MCF 10A (cell line): Measurements from ENCODE around the gene RHOA. TPM values are rescaled to one million over a fixed set of nuclear protein-coding genes. Genes with fewer than 3 reads are reported as not detected.

Source experiments
- BruUV-seq: library from RNA; stranded (reverse); fragments of 400-500 nt; replicated peaks from 2 replicates; lab custom pipeline; 2021; lab: Mats Ljungman, UMichigan
- CTCF ChIA-PET: fragments of 300-600 bp; sonication (Branson Sonifier 250); formaldehyde crosslinking; extraction: SDS; loops from one replicate; lab custom pipeline; 2021; ENCODE audit warnings: antibody characterized with exemption, inconsistent platforms; lab: Yijun Ruan, JAX
- POLR2A ChIA-PET: fragments of 300-600, 350-650 bp; sonication (Branson Sonifier 250); formaldehyde crosslinking; extraction: SDS; loops from one replicate; lab custom pipeline; 2020; ENCODE audit warnings: antibody characterized with exemption, inconsistent platforms; lab: Yijun Ruan, JAX
- DNase-seq: peaks from one replicate; pipeline ENCODE4 v3.0.0-alpha.2; 2018; ENCODE audit not compliant: unreplicated experiment
- H3K27ac Mint-ChIP-seq: one replicate; pipeline ENCODE4 v1.8.0; 2022; ENCODE audit warnings: mild to moderate bottlenecking, low read depth, mixed read lengths; ENCODE audit not compliant: unreplicated experiment
- H3K27me3 Mint-ChIP-seq: one replicate; pipeline ENCODE4 v1.8.0; 2022; ENCODE audit warnings: mixed read lengths; ENCODE audit not compliant: insufficient read depth, unreplicated experiment
- H3K36me3 Mint-ChIP-seq: one replicate; pipeline ENCODE4 v1.8.0; 2022; ENCODE audit warnings: mild to moderate bottlenecking, moderate library complexity, mixed read lengths; ENCODE audit not compliant: insufficient read depth, unreplicated experiment
- H3K4me1 Mint-ChIP-seq: one replicate; pipeline ENCODE4 v1.8.0; 2022; ENCODE audit warnings: mixed read lengths; ENCODE audit not compliant: insufficient read depth, unreplicated experiment
- H3K4me3 Mint-ChIP-seq: one replicate; pipeline ENCODE4 v1.8.0; 2022; ENCODE audit warnings: mild to moderate bottlenecking, moderate library complexity, mixed read lengths; ENCODE audit not compliant: unreplicated experiment
- H3K9me3 Mint-ChIP-seq: one replicate; pipeline ENCODE4 v1.8.0; 2022; ENCODE audit warnings: mixed read lengths; ENCODE audit not compliant: unreplicated experiment
- intact Hi-C: fragments of 100-400 bp; cut with micrococcal nuclease; formaldehyde crosslinking; loops from 2 replicates; pipeline ENCODE4 v1.14.1; 2022
- total RNA-seq: library from RNA; stranded (reverse); gene quantifications from 2 replicates; pipeline ENCODE4 v1.2.3, GENCODE V29; 2022
- TF ChIP-seq, protein P1 (sequence below): fragments of 200-600 bp; IDR thresholded peaks from one replicate; pipeline ENCODE4 v1.8.0; 2022; ENCODE audit warnings: antibody characterized with exemption, mild to moderate bottlenecking; ENCODE audit not compliant: unreplicated experiment

Gene RHOA
- total RNA-seq, 1 experiment from 2014 or later, result 298 TPM

DNA sequence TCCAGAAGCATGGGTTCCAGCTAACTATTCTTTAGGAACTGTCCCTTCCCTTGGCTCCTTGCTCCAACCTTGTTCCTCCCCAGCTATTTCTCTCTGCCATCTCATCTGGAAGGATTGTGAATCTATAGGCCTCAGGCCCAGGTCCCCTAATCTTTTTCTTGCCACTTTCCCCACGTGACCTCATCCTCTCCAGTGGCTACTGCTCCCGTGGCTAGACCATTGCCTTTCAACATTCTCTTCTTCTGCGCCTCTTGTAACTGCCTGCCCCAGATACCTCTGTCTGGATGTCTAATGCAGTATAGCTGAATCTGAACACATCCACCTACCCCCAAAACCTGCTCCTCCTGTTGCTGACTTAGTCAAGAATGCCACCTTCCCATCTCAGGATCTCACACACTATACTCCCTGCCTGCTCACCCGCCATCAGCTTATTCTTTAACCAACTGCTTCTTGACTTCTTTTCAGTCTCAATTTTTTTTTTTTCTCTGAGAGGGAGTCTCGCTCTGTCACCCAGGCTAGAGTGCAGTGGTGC lies 58.8 kb downstream of the RHOA start:
- DNase-seq, result no peak
- ChIA-PET CTCF (interaction anchor here (0.5 to 3.0 kb wide), 3 partner anchors 13 to 331 kb away, joined by 5 to 12 read pairs (median 7); partner anchors contain the start of gene USP4), POLR2A (interaction anchor here (0.9 to 4.1 kb wide), 9 partner anchors 12 to 259 kb away, joined by 3 to 23 read pairs (median 5); partner anchors contain the start of genes DAG1, QRICH1, RHOA and TCTA)
- Mint-ChIP-seq H3K27ac (peak overlapping the region; percentile 82), H3K4me3 (no peak overlapping the region), H3K4me1 (peaks cover 34% of the 10 kb centered on the region), H3K27me3 (no peaks in the 10 kb centered on the region), H3K36me3 (peaks cover 54% of the 10 kb centered on the region), H3K9me3 (no peaks in the 10 kb centered on the region)
- BruUV-seq, result no TSS peak
- intact Hi-C loops, result no loop called here
- TF ChIP-seq, protein P1, sequence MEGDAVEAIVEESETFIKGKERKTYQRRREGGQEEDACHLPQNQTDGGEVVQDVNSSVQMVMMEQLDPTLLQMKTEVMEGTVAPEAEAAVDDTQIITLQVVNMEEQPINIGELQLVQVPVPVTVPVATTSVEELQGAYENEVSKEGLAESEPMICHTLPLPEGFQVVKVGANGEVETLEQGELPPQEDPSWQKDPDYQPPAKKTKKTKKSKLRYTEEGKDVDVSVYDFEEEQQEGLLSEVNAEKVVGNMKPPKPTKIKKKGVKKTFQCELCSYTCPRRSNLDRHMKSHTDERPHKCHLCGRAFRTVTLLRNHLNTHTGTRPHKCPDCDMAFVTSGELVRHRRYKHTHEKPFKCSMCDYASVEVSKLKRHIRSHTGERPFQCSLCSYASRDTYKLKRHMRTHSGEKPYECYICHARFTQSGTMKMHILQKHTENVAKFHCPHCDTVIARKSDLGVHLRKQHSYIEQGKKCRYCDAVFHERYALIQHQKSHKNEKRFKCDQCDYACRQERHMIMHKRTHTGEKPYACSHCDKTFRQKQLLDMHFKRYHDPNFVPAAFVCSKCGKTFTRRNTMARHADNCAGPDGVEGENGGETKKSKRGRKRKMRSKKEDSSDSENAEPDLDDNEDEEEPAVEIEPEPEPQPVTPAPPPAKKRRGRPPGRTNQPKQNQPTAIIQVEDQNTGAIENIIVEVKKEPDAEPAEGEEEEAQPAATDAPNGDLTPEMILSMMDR, result no peak

DNA sequence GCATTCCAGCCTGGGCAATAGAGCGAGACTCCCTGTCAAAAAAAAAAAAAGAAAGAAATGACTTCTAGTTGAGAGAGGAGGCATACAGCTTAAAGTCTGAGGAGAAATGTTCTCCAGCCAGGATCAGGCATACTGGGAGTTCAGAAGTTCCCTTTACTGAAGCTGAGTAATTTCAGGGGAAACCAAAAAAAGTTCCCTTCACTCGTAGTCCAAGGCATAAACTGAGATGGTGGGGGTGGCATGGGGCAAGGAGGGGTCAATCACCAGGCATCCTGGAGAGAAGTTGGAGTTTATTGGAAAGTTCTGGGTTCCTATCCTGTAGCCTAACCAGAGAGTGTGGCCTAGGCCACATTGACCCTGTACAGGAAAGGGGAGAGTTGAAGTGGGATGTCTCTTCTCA lies 59.5 kb downstream of the RHOA start:
- H3K9me3 Mint-ChIP-seq, result no peaks in the 10 kb centered on the region

DNA sequence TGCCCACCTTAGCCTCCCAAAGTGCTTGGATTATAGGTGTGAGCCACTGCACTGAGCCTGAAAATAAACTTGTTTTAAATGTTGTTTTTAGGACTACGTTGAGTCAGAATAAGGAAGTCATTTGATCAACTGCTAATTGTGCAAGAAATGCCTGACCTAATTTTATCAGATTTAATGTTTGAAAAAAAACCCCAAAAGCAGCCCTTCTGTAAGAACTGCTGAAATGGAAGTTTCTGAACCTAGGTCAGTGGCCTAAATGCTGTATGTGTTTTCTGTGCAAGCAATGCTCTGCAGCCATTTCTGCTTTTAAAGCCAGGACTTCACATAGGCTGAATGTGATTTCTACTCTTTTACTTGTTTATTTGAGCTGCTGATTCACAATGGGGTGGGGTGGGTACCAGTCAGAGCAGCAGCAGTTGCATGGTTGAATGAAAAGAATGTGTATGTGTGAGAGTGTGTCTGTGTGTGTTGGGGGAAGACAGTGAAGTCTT lies 60.2 kb downstream of the RHOA start:
- TF ChIP-seq, protein P1, result no peak
- CTCF ChIA-PET, result interaction anchor here (0.6 to 3.0 kb wide), 5 partner anchors 8 to 332 kb away, joined by 3 to 12 read pairs (median 3); partner anchors contain the start of gene USP4
- peak; percentile 76 for DNase-seq
- Mint-ChIP-seq H3K4me3 (peak overlapping the region; percentile 45), H3K27ac (peak overlapping the region; percentile 82), H3K4me1 (peaks cover 40% of the 10 kb centered on the region), H3K9me3 (no peaks in the 10 kb centered on the region), H3K36me3 (peaks cover 40% of the 10 kb centered on the region), H3K27me3 (no peaks in the 10 kb centered on the region)
- no TSS peak for BruUV-seq
- POLR2A ChIA-PET, result interaction anchor here (0.7 to 4.1 kb wide), 26 partner anchors 8 to 911 kb away, joined by 3 to 42 read pairs (median 4); partner anchors contain the start of genes DAG1, DALRD3, IMPDH2 and LAMB2
- intact Hi-C loops, result no loop called here

More for the DNA sequence above, 59.5 kb downstream of the RHOA start:
- H3K27me3 Mint-ChIP-seq, result no peaks in the 10 kb centered on the region
- POLR2A ChIA-PET, result interaction anchor here (0.8 to 4.1 kb wide), 17 partner anchors 9 to 345 kb away, joined by 3 to 42 read pairs (median 5); partner anchors contain the start of genes DAG1, DALRD3, IMPDH2 and NDUFAF3
- H3K36me3 Mint-ChIP-seq, result peaks cover 47% of the 10 kb centered on the region
- H3K4me3 Mint-ChIP-seq, result peak overlapping the region; percentile 45
- intact Hi-C loops, result no loop called here
- BruUV-seq, result no TSS peak
- TF ChIP-seq, protein P1, result no peak
- peaks cover 35% of the 10 kb centered on the region for H3K4me1 Mint-ChIP-seq
- H3K27ac Mint-ChIP-seq, result peak overlapping the region; percentile 82
- DNase-seq, result no peak
- CTCF ChIA-PET, result interaction anchor here (0.7 to 3.0 kb wide), 2 partner anchors 9 to 13 kb away, joined by 5 to 12 read pairs; partner anchors contain the start of gene USP4
